NCI-H1092 treated with DMSO at 0.1 percent for 48 hours (cell line): ENCODE data around the gene MIPOL1.
"Not testable (repeated sequence)": the region's sequence is repeated elsewhere in the genome, so short reads cannot be mapped to it uniquely, and the experiment has no call there.

Experiments used
- DNase-seq: peaks from one replicate; lab custom pipeline; 2025; lab: John Stamatoyannopoulos, UW

The MIPOL1 gene

DNA sequence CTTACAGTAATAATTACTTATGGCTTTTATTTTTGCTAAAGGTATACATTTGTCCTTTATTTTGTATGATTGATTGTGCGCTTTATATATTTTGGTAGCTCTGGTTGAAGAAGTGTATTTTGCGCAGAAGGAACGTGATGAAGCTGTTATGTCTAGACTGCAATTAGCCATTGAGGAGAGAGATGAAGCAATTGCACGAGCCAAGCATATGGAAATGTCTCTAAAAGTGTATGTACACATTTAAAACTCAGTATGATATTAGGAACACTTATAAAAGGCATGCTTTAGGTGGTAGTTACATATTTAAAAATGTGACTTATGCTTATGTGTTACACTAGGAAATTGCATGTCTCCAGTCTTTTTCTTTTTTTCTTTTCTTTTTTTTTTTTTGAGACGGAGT, 87.5 kb downstream of the MIPOL1 start:
- DNase-seq = no peak

DNA sequence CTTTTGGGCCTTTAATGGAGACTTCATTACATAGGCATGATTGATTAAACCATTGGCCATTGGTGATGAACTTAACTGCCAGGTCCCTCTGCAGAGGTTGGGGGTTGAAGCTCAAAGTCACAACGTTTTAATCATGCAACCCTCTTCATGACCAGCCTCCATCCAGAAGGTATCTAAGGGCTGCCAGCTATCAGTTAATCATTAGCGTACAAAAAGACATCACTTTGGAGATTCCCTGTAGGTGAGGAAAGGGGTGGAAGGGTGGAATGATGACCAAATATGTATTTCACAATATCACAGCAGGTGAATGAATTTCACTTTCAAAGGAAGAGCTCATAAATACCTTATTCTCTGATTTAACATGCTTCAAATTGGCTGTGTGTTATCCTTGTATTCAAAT, 92.0 kb downstream of the MIPOL1 start:
- DNase-seq = no peak

DNA sequence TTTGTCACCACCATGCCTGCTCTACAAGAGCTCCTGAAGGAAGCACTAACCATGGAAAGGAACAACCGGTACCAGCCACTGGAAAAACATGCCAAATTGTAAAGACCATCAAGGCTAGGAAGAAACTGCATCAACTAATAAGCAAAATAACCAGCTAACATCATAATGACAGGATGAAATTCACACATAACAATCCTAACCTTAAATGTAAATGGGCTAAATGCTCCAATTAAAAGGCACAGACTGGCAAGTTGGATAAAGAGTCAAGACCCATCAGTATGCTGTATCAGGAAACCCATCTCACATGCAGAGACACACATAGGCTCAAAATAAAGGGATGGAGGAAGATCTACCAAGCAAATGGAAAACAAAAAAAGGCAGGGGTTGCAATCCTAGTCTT, 97.5 kb downstream of the MIPOL1 start:
- DNase-seq = not testable (repeated sequence)

DNA sequence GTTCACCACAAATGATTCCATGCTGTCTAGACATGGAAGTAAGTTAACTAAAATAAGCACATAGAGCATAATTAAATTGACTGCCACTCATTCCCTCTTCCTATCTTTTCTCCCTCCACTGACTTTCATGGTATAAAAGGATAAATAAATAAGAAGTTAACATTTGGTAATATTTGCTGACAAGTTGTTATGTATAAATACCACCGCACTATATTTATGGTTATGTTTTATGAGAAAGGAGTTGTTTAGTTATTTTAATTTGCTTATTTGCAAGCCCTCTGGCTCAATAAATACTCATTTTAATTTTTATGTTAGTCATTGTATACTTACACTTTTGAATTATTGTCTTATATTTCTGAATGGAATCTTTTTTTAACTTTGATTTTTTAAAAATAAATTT, 113.5 kb downstream of the MIPOL1 start:
- no peak for DNase-seq

DNA sequence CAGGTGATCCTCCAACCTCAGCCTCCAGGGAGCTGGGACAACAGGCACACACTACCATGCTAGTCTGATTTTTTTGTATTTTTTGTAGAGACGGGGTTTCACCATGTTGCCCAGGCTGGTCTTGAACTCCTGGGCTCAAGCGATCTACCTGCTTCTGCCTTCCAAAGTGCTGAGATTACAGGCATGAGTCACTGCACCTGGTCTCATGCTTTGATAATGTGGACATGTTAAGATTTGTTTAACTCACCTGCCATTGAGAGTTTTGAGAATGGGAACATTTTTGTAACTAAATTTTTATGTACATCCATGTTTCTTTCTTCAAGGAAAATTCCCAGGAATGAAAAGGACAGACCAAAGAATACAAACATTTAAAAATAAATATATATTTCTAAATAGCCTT, 121.2 kb downstream of the MIPOL1 start:
- DNase-seq = no peak

DNA sequence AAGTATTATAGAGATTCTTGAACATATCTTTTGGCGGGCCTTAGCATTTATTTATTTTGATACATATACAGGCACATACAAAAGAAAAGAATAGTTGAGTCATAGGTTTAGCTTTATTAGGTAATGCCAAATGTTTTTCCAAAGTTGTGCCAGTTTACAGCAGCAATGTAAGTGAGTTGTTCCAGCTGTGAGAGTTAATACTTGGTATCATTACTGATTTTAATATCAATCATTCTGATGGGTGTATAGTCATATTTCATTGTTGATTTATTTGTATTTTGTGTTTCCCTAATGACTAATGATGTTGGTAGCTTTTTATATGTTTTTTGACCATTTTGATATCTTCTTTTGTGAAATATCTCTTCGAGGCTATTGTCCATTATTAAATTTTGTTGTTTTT, 122.4 kb downstream of the MIPOL1 start:
- DNase-seq = no peak

DNA sequence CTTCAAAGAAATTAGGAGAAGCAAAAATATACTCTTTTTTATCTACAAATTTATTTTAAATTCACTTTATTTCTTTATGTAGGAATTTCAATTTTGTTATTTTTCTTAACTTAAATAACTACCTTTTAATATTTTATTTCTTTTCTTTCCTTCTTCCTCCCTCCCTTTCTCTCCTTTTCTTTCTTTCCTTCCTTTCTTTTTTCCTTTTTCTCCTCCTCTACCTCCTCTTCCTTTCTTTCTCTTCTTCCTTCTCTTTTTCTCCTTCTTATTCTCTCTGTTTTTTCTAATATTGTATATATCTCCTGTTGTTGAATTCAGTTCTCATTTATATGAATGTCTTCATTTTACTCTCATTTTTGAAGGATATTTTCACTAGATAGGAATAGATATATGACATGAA, 127.6 kb downstream of the MIPOL1 start:
- no peak for DNase-seq

DNA sequence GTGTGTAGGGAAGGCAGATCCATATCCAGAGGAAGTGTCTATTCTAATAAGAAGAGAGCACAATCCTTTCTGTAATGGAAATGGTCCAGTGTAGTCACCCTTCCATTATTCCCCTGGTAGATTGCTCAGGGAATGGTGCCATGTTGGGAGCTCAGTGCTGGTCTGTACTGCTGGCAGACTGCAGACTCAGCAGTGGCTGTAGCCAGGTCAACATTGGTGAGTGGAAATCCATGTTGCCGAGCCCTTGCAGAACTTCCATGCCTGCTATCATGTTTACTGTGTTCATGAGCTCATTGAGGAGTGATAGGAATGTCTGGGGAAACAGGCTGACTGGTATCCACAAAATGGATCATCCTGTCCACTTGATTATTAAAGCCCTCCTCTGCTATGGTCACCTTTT, 128.7 kb downstream of the MIPOL1 start:
- DNase-seq = no peak

DNA sequence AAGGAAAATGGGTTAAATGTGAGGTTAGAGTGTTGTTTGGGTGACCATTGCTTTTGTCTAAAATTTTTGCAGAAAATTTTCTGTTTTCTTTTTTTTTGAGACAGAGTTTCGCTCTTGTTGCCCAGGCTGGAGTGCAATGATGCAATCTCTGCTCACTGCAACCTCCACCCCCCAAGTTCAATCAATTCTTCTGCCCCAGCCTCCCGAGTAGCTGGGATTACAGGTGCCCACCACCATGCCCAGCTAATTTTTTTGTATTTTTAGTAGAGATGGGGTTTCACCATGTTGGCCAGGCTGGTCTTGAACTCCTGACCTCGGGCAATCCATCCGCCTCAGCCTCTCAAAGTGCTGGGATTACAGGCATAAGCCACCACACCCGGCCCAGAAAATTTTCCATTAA, 130.2 kb downstream of the MIPOL1 start:
- DNase-seq = not testable (repeated sequence)

DNA sequence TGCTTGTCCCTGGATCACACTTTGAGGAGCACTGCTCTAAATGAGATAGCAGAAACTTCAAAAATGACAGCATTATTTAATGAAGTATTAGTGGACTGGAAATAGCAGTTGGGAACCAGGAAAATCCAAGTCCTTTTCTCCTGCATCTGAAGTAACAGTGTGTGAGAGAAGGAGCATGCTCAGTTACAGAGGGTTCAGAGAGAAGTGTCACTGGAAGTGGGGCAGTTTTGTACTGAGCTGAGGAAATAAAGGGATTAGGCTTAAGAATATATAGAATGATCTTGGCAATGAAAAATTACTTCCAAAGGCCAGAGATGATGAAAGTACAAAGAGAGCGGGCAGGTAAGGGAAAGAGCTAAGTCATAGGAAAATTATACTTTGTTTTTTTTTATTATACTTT, 130.9 kb downstream of the MIPOL1 start:
- DNase-seq = no peak

DNA sequence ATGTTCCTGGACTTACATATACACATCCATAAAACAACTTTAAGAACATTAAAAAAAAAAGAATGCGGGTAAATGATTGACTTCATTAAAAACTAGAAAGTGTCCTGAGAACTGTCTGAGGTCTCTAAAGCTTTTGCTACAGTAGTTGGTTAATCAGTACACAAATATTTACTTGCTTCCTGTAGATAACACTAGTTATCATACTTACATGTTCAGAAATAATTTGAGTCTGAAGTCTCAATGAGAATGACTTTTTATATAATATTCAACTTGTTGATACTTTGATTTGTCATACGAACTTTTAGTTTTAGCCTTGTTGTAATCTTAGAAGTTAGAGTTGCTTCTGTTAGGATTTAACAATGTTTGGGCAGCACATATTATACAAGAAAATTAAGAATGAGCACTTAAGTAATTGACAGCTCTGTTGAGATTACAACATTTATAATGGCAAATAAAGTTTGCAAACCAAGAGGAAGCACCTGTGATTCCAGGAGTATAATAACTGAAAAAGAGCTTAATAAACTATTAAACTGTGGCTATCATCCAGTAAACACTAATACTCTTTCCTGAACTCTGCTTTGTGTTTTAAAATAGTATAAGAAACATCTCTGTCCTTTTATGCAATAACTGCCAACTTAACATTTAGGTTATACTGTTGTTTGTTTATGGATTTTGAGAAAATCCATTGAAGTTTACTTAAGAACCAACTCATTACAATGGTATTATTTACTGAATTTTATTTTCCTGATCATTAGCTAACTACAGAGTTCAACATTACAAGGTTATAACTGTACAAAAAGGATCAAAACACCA, 131.7 kb downstream of the MIPOL1 start:
- DNase-seq = no peak

DNA sequence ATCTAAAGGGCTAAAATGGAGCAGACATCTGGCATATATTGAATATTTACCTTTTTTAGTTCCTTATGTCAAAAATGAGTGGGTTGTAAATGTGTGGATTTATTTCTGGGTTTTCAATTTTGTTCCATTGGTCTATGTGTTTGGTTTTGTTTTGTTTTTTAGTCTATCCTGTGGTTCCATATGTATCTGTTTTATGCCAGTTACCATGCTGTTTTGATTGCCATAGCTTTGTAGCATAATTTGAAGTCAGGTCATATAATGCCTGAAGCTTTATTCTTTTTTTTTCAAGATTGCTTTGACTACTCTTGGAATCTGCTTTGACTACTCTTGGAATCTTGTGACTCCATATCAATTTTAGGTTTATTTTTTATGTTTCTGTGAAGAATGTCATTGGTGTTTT, 133.2 kb downstream of the MIPOL1 start:
- DNase-seq = no peak

DNA sequence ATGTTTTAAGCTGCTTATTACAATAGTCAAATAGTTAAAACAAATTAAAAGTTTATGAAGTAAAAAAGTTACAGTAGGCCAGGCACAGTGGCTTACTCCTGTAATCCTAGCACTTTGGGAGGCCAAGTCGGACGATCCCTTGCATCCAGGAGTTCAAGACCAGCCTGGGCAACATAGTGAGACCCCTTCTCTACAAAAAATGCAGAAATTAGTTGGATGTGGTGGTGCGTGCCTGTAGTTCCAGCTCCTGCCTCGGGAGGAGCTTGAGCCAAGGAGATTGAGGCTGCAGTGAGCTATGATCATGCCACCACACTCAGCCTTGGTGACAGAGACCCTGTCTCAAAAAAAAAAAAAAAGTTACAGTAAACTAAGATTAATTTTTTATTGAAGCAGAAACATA, 142.6 kb downstream of the MIPOL1 start:
- no peak for DNase-seq

DNA sequence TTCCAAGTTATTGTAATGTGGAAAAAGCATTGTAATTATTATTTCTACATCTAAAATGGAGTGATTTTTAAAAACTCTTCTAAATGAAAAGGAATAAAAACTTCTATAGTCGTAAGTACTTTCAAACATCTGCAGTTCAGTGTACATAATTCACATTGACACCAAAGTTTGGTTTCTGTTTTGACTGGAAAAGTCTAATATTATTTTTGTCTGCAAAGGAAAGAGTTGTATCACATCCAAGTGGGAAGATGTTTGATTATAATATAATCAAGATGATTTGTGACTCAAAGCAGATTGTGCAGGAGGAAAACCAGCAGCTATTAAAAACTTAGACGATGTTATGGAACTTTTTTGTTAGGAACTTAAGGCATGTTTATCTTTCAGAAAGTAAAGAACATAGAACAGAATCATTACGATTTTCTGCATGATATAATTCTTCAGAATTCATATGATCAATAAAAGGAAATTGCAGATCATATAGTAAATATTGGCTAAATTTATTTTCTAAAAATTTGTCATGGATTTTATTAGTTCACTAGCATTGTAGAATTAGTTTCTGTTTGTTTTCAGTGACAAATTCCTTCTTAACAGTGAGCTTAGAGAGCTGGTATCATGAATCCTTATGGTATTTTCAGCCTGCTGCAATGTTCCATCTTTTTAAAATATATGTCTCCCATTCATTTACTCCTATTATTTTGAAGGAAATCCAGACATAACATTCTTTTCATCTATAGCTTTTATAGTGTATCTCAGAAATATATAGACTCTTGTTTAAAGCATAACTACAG, 145.8 kb downstream of the MIPOL1 start:
- no peak for DNase-seq

DNA sequence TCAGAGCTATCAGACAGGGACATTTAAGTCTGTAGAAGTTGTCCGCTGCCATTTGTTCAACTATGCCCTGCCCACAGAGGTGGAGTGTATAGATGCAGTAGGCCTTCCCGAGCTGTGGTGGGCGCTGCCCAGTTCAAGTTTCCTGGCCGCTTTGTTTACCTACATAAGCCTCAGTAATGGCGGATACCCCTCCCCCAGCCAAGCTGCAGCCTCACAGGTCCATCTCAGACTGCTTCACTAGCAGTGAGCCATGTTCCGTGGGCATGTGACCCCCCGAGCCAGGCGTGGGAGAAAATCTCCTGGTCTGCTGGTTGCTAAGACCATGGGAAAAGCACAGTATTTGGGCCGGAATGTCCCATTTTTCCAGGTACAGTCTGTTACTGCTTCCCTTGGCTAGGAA, 165.9 kb downstream of the MIPOL1 start:
- no peak for DNase-seq

DNA sequence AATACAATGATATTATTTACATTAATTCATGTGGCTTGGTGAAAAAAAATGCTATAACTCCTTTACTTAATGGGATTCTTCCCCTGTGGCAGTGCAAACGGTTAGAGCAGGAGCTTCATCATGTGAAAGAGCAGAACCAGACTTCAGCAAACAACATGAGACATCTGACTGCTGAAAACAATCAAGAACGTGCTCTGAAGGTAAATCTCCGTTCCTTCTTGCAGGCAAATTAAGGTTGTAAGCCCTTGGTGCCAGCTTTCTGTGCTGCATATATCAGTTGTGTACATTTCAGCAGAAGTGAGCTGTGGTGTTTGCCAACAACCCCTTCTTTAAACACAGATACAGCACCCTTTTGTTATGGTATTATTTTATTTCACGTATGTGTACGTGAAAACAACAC, 171.7 kb downstream of the MIPOL1 start:
- peak; percentile 89 for DNase-seq

DNA sequence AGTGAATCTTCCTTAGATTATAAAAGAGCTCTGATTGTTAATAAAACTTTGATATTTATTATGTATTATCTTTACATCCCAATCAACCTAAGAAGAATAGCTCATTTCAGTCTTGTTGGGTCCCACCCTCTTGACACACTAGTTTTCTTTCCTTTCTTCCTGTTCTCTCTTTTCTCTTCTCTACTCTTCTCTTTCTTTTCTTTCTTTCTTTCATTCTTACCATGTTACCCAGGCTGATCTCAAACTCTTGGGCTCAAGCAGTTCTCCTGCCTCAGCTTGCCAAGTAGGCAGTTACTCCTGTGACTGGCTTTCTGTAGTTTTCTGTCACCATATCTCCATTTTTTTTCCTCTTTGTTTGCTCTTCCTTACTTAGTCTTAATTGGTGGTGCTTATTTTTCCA, 177.8 kb downstream of the MIPOL1 start:
- no peak for DNase-seq

DNA sequence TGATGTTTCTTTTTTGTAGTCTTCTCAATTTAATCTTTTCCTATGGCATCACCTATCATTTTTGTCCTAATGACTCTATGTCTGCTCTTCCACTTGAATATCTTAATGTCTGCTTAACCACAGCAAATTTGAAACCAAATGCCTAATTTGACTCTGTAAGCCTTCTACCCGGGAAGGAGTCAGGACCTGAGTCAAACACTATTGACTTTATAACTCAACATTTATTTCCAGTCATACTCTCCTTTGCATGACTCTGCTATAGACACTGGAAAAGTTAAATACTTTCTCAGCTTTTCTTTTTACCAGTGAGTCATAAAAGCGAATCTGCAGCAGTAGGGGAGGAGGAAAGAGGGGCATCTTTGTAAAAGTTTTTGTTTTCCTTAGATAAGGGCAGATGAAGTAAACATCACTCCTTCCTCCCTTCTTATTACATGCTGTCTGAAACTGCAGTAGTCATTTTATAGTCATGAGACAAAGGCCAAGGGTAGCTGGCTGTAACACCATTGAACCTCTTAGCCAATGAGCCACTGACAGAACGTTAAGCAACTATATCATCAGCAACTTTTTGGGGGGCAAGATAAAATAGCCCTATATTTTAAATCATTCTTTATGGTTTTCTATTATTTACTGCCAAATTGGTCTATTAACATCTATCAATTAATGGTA, 179.3 kb downstream of the MIPOL1 start:
- no peak for DNase-seq

DNA sequence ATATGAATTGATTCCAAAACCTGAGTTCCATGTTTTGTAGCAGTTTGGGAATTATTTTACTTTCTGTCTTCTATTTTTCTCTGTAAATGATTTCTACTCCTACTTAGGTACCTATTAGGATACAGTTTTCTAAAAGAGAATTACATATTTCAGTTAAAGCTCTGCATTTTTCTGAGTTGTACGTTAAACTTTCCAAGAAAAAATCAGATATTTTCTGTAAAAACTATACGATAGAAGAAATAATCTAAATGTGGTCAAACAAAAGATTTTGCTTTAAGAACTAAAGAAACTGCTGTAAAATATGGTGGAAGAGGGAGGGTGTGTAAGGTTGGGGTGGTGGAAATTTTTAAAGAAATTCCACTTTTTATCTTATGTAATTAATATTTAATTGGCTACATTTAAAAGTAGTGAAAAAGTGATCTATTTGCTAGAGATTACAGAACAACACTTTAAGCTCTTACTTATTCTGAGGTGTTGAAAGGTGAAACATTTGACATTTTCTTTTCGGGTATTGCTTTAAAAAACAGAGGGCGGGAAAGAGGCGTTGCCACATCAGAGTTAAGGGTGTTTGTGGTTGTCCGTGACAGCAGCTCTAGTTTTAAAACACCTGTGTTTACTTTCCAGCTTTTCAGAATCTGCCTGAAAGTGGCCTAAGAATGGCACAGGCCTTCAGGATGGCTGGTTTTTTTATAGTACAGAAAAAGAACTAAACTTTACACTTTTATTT, 187.3 kb downstream of the MIPOL1 start:
- DNase-seq = peak; percentile 93

DNA sequence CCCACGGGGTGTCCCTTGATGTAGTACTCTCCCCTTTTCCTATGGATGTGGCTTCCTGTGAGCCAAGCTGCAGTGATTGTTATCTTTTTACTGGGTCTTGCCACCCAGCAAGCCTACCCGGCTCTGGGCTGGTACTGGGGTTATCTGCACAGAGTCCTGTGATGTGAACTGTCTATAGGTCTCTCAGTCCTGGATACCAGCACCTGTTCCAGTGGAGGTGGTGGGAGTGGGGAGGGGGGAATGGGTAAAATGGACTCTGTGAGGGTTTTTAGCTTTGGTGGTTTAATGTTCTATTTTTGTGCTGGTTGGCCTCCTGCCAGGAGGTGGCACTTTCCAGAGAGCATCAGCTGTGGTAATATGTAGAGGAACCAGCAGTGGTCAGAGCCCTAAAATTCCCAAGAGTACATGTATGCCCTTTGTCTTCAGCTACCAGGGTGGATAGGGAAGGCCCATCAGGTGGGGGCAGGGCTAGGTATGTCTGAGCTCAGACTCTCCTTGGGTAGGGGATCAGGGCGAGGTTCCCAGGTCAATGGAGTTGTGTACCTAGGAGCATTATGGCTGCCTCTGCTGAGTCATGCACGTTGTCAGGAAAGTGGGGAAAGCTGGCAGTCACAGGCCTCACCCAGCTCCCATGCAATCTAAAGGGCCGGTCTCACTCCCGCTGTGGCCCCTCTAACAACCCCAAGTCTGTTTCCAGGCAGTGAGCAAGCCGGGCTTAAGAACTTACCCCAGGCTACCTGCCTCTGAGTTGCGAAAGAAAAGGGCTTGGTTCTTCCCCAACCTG, 199.6 kb downstream of the MIPOL1 start:
- not testable (repeated sequence) for DNase-seq

DNA sequence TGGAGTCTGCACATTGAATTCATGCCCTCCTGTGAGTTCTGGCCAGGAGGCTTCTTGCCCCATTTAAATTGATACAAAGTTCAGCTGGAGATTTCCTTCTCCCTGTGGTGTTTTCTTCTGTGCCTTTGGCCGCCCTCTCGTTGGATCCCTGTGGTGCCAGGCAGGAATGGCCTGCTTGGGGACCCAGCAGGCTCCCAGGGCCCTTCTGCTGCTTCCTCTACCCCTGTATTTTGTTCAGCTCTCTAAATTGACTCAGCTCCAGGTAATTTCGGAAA, 200.1 kb downstream of the MIPOL1 start:
- DNase-seq = no peak

DNA sequence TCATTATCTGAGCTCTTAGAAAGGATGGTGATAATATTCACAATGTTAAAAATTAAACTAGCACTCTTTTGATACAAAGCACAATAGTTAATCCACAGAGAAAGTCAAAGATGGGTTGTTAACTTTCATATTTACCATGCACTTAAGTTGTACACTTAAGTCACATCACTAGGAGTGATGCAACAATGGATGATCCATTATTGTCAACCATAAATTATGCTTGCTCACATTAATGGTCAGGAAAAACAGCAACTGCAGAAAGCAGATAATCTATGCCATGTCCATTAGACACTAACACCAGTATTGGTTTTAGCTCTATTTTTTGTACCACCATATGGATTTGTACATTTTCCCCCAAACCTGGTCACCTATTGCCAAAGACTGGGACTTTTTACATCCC, 201.8 kb downstream of the MIPOL1 start:
- DNase-seq = no peak
